Loucy (cell line): Measurements from ENCODE around the gene BAG3.

Experiments
- H2AFZ ChIP-seq: fragments of 200-600 bp; sonication (generic); 2 replicates; pipeline ENCODE4 v1.6.0; 2016; ENCODE audit warnings: antibody characterized with exemption, mild to moderate bottlenecking, low read length, moderate library complexity
- H3F3A ChIP-seq: fragments of 200-600 bp; 2 replicates; pipeline ENCODE4 v1.6.0; 2016; ENCODE audit warnings: antibody characterized with exemption, low read depth, mild to moderate bottlenecking
- H3K27me3 ChIP-seq: fragments of 200-600 bp; sonication (generic); 2 replicates; pipeline ENCODE4 v1.6.1; 2014; ENCODE audit warnings: low read length, mild to moderate bottlenecking; ENCODE audit not compliant: insufficient read depth, poor library complexity, severe bottlenecking
- H3K36me3 ChIP-seq: fragments of 200-600 bp; sonication (generic); 2 replicates; pipeline ENCODE4 v1.6.1; 2016; ENCODE audit warnings: low read length; ENCODE audit not compliant: insufficient read depth
- H3K4me1 ChIP-seq: fragments of 200-600 bp; sonication (generic); 2 replicates; pipeline ENCODE4 v1.5.1; 2014; ENCODE audit warnings: low read length, mild to moderate bottlenecking; ENCODE audit not compliant: insufficient read depth, poor library complexity, severe bottlenecking
- H3K4me2 ChIP-seq: fragments of 200-600 bp; sonication (generic); 2 replicates; pipeline ENCODE4 v1.6.0; 2014; ENCODE audit warnings: antibody characterized with exemption, low read length, low read depth, mild to moderate bottlenecking; ENCODE audit not compliant: poor library complexity, severe bottlenecking
- H3K4me3 ChIP-seq: fragments of 200-600 bp; sonication (generic); 2 replicates; pipeline ENCODE4 v1.5.1; 2014; ENCODE audit warnings: low read length, mild to moderate bottlenecking, mixed read lengths; ENCODE audit not compliant: poor library complexity, severe bottlenecking
- H3K79me2 ChIP-seq: fragments of 200-600 bp; sonication (generic); 2 replicates; pipeline ENCODE4 v1.6.1; 2014; ENCODE audit warnings: low read length; ENCODE audit not compliant: insufficient read depth
- H3K9ac ChIP-seq: fragments of 200-600 bp; sonication (generic); 2 replicates; pipeline ENCODE4 v1.6.0; 2014; ENCODE audit warnings: mild to moderate bottlenecking, low read depth, low read length, moderate library complexity; ENCODE audit not compliant: poor library complexity, severe bottlenecking
- H3K9me2 ChIP-seq: fragments of 200-600 bp; sonication (generic); replicated peaks from 2 replicates; pipeline ENCODE4 v1.6.1; 2016; ENCODE audit warnings: low read depth, low read length, mixed read lengths
- H3K9me3 ChIP-seq: fragments of 200-600 bp; sonication (generic); 2 replicates; pipeline ENCODE4 v1.6.1; 2014; ENCODE audit warnings: mild to moderate bottlenecking, antibody characterized with exemption, low read length, low read depth; ENCODE audit not compliant: insufficient read depth
- H4K20me1 ChIP-seq: fragments of 200-600 bp; sonication (generic); 2 replicates; pipeline ENCODE4 v1.6.0; 2014; ENCODE audit warnings: antibody characterized with exemption, low read length, mild to moderate bottlenecking; ENCODE audit not compliant: insufficient read depth, poor library complexity, severe bottlenecking
- CTCF ChIP-seq: fragments of 200-600 bp; sonication (generic); conservative IDR thresholded peaks from 2 replicates; pipeline ENCODE4 v1.5.1; 2014; ENCODE audit warnings: mild to moderate bottlenecking, antibody characterized with exemption, low read length
- EZH2phosphoT487 ChIP-seq: fragments of 200-600 bp; IDR thresholded peaks from 2 replicates; pipeline ENCODE4 v1.6.1; 2018; ENCODE audit warnings: antibody characterized with exemption, mild to moderate bottlenecking, moderate library complexity, borderline replicate concordance

BAG3 gene

GRCh38 chr10:119650692-119651513 lies at the start of gene BAG3:
Gene BAG3, plus strand, starts transcription at chr10:119651380. Its CDS starts 296 bp downstream, at chr10:119651676.
- Histone ChIP-seq H3K27me3 (no peaks in the 10 kb centered on the region), H3K36me3 (no peaks in the 10 kb centered on the region), H3K9me3 (no peaks in the 10 kb centered on the region), H3K9ac (peak within 1 kb of the TSS; percentile 69), H3K4me1 (peaks cover 42% of the 10 kb centered on the region), H3F3A (0 out of 2 replicates have a peak, but pooled peaks cover 5% of the 10 kb centered on the region), H3K9me2 (no peaks in the 10 kb centered on the region), H4K20me1 (peaks cover 10% of the 10 kb centered on the region), H2AFZ (peak within 1 kb of the TSS; percentile 92), H3K79me2 (peaks cover 47% of the 10 kb centered on the region), H3K4me2 (peak within 1 kb of the TSS; percentile 98), H3K4me3 (peak within 1 kb of the TSS; percentile 87)
- TF ChIP-seq CTCF, result no peak
- TF ChIP-seq EZH2phosphoT487, result no peak

GRCh38 chr10:119602241-119603095 lies 48.7 kb upstream of the BAG3 start:
- no peaks in the 10 kb centered on the region for H3K9me2 ChIP-seq
- H3K4me3 ChIP-seq, result no peak overlapping the region
- TF ChIP-seq EZH2phosphoT487 (no peak), CTCF (peak; percentile 88)
- H3K36me3 ChIP-seq, result no peaks in the 10 kb centered on the region
- H2AFZ ChIP-seq, result no peak overlapping the region
- no peak overlapping the region for H3K9ac ChIP-seq
- peaks cover 5% of the 10 kb centered on the region for H3K4me1 ChIP-seq
- no peaks in the 10 kb centered on the region for H3F3A ChIP-seq
- H3K9me3 ChIP-seq, result no peaks in the 10 kb centered on the region
- H3K4me2 ChIP-seq, result no peak overlapping the region
- H3K79me2 ChIP-seq, result no peaks in the 10 kb centered on the region
- no peaks in the 10 kb centered on the region for H3K27me3 ChIP-seq
- H4K20me1 ChIP-seq, result no peaks in the 10 kb centered on the region

GRCh38 chr10:119604468-119604867 lies 46.7 kb upstream of the BAG3 start:
- H4K20me1 ChIP-seq, result no peaks in the 10 kb centered on the region
- H3K4me2 ChIP-seq, result no peak overlapping the region
- H3K36me3 ChIP-seq, result no peaks in the 10 kb centered on the region
- no peaks in the 10 kb centered on the region for H3K79me2 ChIP-seq
- no peaks in the 10 kb centered on the region for H3K4me1 ChIP-seq
- no peaks in the 10 kb centered on the region for H3F3A ChIP-seq
- TF ChIP-seq EZH2phosphoT487 (no peak), CTCF (no peak)
- no peak overlapping the region for H3K9ac ChIP-seq
- no peak overlapping the region for H2AFZ ChIP-seq
- no peaks in the 10 kb centered on the region for H3K9me2 ChIP-seq
- H3K4me3 ChIP-seq, result no peak overlapping the region
- H3K27me3 ChIP-seq, result no peaks in the 10 kb centered on the region
- no peaks in the 10 kb centered on the region for H3K9me3 ChIP-seq
